Bladder microvascular endothelial cell (primary cell): ENCODE data around the gene EFCAB12. TPM values are rescaled to one million over a fixed set of nuclear protein-coding genes. Genes with fewer than 3 reads are reported as not detected.

ENCODE experiments used
- total RNA-seq: library from RNA; depleted of rRNA; stranded (reverse); fragments of >200 nt; gene quantifications from 2 replicates; pipeline ENCODE4 v1.2.3, GENCODE V29; 2014

The EFCAB12 gene
- 0.06 TPM in 1 of 2 replicates, not detected in the other for total RNA-seq

DNA sequence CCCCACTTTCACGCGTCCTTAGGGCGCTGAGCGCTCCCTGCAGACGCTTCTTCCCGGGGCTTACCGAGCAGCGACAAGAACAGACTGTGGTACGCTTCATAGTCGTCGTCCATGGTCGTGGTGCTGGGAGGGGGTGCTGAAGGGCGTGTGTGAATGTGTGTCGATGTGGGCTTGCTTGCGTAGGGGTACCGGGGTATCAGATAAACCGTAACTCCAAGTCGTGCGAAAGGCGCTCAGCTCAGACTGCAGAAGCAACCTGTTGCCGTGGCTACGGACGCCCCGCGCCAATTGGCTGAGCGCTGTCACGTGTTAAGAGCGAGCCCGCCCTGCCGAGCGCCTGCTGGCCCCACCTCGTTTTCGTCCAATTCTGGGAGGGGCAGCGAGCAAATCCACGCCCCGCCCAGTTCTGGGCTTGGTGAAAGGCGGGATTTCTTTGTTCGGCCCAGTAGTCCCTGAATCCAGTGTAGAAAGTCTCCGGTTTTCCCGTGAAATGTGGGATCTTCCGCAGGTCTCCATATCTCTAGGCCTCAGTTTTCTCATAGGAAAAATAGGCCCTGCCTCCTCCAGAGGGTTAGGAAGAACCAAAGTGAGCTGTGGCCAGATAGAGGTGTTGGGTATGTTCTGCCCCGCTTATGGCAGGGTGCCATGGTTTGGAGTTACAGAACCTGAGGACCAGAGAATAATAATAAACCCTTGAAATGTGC lies at the start of gene EFCAB12:
Gene EFCAB12, minus strand, starts transcription at position 261 of the 704 bp plus-strand sequence. Its CDS starts 148 bp downstream, at position 113.

DNA sequence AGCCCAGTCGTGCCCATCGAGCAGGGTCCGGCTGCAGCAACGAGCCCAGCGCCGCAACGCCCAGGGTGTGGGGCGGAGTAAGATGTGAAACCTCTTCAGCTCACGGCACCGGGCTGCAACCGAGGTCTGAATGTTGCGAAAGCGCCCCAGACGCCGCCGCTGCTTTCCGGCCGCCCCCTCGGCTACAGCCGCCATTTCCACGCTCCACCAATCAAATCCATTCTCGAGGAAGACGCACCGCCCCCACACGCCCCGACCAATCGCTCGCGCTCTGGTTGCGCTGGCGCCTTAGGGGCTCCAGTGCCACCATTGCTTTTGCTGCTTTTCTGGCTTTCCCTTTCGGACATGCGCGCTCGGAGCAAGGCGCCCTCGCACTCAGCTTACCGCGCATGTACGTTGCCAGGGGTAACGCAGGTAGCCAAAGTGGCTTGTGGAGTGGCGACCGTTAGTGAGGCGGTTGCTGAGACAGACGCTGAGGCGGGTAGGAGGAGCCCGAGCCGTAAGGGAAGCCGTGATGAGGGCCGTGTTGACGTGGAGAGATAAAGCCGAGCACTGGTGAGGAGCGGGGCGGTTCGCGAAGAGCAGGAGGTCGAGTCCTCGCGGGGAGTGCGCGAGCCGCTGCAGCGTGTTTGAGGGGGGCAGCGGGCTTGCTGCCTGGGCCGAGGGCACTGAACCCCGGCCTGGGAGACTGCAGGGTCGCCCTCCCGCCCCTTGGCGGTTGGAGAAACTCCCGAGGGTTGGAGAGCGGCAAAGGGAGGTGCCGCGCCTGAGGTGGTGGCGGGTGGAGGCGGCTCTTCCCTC lies 11.6 kb upstream of the EFCAB12 start, which contains the start of the genes IFT122 and MBD4:
Gene IFT122, plus strand, starts transcription at position 408 of the 801 bp plus-strand sequence. Its CDS starts 107 bp downstream, at position 515.
Gene MBD4, minus strand, starts transcription at position 132 of the 801 bp plus-strand sequence. Its CDS starts 115 bp downstream, at position 17.

Other genes with a start within 250 kb of the EFCAB12 start
- gene CNBP, start 244.7 kb downstream of the EFCAB12 start, total RNA-seq: 141 and 234 TPM in 2 replicates
- 197 and 374 TPM in 2 replicates for gene COPG1, start 179.0 kb downstream of the EFCAB12 start, total RNA-seq
- gene HMCES, start 149.8 kb downstream of the EFCAB12 start, total RNA-seq: 25.4 and 30.0 TPM in 2 replicates
- gene MBD4, start 11.3 kb upstream of the EFCAB12 start, total RNA-seq: 19.3 and 30.5 TPM in 2 replicates
- 24.0 and 38.5 TPM in 2 replicates for gene IFT122, start 11.6 kb upstream of the EFCAB12 start, total RNA-seq
- gene RHO, start 100.0 kb upstream of the EFCAB12 start, total RNA-seq: not detected in 2 replicates
- gene H1-8, start 114.5 kb upstream of the EFCAB12 start, total RNA-seq: not detected in 2 replicates
- 488 and 829 TPM in 2 replicates for gene PLXND1, start 178.0 kb upstream of the EFCAB12 start, total RNA-seq